Prostate gland (tissue), 2 donors: ENCODE measurements around the gene TUBB1. TPM values are rescaled to one million over a fixed set of nuclear protein-coding genes. Genes with fewer than 3 reads are reported as not detected.

ENCODE experiments used
- DNase-seq: peaks from one replicate; pipeline ENCODE4 v3.0.0-alpha.2; 2019; ENCODE audit warnings: low spot score
- H3K27ac ChIP-seq, 2 donors: fragments of 200-600 bp; sonication (generic); 2 replicates each; pipeline ENCODE4 v1.5.1; 2017 to 2019
- H3K27me3 ChIP-seq: fragments of 200-600 bp; sonication (generic); replicated peaks from 2 replicates; pipeline ENCODE4 v1.5.1; 2019; ENCODE audit not compliant: insufficient read depth
- H3K36me3 ChIP-seq, 2 donors: fragments of 200-600 bp; sonication (generic); 1 replicate in 1 of 2; 2 replicates in 1 of 2; pipeline versions ENCODE4 v1.5.1 to v1.8.1; 2017 to 2019
- H3K4me1 ChIP-seq: fragments of 200-600 bp; sonication (generic); replicated peaks from 2 replicates; pipeline ENCODE4 v1.5.1; 2019
- H3K4me3 ChIP-seq, 2 donors: fragments of 200-600 bp; sonication (generic); 2 replicates each; pipeline ENCODE4 v1.5.1; 2017 to 2019
- H3K9me3 ChIP-seq: fragments of 200-600 bp; sonication (generic); 2 replicates; pipeline ENCODE4 v1.5.1; 2017
- POLR2A ChIP-seq: fragments of 450-650 bp; IDR thresholded peaks from one replicate; pipeline ENCODE4 v1.6.1; 2016; ENCODE audit warnings: antibody characterized with exemption, mild to moderate bottlenecking
- POLR2AphosphoS5 ChIP-seq: sonication (generic); formaldehyde crosslinking; IDR thresholded peaks from one replicate; pipeline ENCODE4 v1.6.1; 2017; ENCODE audit warnings: antibody characterized with exemption
- WGBS: methylation state at CpG from one replicate; pipeline ENCODE4 v1.1.5; 2018; 5-methylcytosine and 5-hydroxymethylcytosine counted together
- intact Hi-C: fragments of 100-400 bp; cut with DNase I; formaldehyde crosslinking; loops from one replicate; pipeline ENCODE4 v1.14.2; 2022
- total RNA-seq, 2 donors: library from RNA; depleted of rRNA; stranded (reverse); fragments of >200 nt; gene quantifications; one replicate each; pipeline ENCODE4 v1.1.0, GENCODE V29; 2016
- TF ChIP-seq, protein P1 (sequence below), 4 experiments: fragments of 200-600 bp in 2 of 4; fragments of 450-650 bp in 2 of 4; sonication (generic) in 2 of 4; IDR thresholded peaks; 1 replicate in 3 of 4; 2 replicates in 1 of 4; pipeline ENCODE4 v1.5.1; 2016 to 2019; ENCODE audit warnings: antibody characterized with exemption in 4 of 4, mild to moderate bottlenecking in 2 of 4, moderate library complexity in 2 of 4

Gene TUBB1
- total RNA-seq, 2 donors from 2014 or later: not detected

DNA sequence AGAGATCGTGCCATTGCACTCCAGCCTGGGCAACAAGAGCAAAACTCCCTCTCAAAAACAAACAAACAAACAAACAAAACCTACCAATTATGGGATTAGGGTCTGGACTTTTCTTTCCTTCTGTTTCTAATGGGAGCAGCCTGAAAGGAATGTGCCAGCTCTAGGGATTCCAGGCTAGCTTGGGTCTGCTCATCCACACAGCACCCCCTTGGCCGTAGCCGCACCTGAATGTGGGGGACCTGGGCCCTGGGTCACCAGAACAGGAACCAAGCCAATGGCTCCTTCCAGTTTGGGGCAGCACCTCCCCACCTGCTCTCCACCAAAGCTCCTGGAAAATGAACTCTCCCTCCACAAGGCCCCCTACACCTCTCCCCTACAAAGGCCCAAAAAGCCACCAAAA is 18.9 kb upstream of the TUBB1 start:
- Histone ChIP-seq H3K27ac (no peak overlapping the region), H3K4me3 (no peak overlapping the region), H3K27me3 (no peaks in the 10 kb centered on the region), H3K9me3 (no peaks in the 10 kb centered on the region), H3K36me3 (peaks cover 2 to 23% of the 10 kb centered on the region in 2 donors), H3K4me1 (peaks cover under 1% of the 10 kb centered on the region)
- WGBS: 80% methylated on average over 3 of the region's 3 CpGs
- no peak for DNase-seq
- no peak for TF ChIP-seq POLR2A
- intact Hi-C loops: no loop called here

DNA sequence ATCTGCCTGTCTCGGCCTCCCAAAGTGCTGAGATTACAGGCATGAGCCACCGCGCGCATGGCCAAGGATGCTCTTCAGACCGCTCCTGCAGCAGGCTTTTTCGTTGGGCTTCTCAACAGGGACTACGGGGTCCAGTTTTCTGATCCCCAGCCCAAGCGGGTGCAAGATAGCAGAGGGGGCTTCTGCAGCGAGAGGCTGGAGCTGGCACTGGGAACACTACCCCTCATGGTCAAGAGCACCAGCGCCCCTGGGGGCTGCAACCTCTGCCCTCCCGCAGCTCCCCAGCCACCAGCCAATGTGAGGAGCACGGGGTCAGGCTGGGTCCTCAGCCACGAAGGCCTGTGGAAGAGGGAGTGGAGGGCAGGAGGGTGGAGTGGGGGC is 18.2 kb upstream of the TUBB1 start:
- intact Hi-C loops: no loop called here
- peaks cover 7% of the 10 kb centered on the region for H3K4me1 ChIP-seq
- no peak for TF ChIP-seq POLR2A
- TF ChIP-seq, protein P1, sequence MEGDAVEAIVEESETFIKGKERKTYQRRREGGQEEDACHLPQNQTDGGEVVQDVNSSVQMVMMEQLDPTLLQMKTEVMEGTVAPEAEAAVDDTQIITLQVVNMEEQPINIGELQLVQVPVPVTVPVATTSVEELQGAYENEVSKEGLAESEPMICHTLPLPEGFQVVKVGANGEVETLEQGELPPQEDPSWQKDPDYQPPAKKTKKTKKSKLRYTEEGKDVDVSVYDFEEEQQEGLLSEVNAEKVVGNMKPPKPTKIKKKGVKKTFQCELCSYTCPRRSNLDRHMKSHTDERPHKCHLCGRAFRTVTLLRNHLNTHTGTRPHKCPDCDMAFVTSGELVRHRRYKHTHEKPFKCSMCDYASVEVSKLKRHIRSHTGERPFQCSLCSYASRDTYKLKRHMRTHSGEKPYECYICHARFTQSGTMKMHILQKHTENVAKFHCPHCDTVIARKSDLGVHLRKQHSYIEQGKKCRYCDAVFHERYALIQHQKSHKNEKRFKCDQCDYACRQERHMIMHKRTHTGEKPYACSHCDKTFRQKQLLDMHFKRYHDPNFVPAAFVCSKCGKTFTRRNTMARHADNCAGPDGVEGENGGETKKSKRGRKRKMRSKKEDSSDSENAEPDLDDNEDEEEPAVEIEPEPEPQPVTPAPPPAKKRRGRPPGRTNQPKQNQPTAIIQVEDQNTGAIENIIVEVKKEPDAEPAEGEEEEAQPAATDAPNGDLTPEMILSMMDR (IDR thresholded peaks at IDR 0.05): no peak
- TF ChIP-seq POLR2AphosphoS5: no peak
- H3K36me3 ChIP-seq: peaks cover 2 to 17% of the 10 kb centered on the region in 2 donors
- H3K27me3 ChIP-seq: no peaks in the 10 kb centered on the region
- 89% methylated on average over 13 of the region's 13 CpGs for WGBS
- H3K27ac ChIP-seq: no peak overlapping the region
- DNase-seq: no peak
- no peak overlapping the region for H3K4me3 ChIP-seq
- H3K9me3 ChIP-seq: no peaks in the 10 kb centered on the region

DNA sequence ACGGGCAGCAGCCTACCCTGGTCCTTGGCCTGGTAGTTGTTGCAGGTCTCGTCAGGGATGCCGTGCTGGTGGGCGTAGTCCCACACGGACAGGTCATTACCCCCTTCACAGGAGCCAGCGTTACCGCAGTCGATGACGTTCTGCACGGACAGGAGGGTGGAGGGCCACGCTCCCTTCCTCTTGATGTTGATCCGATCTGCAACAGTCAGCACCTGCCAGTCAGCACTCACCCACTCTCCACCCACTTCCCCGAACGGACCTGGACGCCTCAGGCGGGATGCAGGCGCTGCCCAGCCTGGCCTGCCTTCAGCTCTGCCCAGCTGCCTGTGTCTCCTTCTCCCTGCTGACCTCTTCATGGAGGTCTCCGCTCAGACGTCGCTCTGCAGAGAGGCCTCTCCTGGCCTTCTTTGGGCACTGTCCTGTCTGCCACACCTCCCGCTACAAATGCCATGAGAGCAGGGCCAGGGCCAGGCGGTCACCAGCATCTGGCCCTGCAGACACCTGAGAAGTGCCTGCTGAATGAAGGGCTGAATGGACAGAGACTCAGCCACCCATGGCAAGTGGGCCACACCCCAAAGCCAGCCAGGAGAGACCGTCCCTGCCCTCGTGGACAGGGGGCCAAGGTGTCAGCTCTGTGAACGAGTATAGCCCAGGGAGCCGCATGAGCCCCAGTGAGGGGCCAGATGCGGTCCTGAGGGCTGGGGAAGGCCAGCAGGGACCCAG is 17.6 kb upstream of the TUBB1 start:
- no peak overlapping the region for H3K4me3 ChIP-seq
- intact Hi-C loops: no loop called here
- TF ChIP-seq POLR2A: no peak
- TF ChIP-seq POLR2AphosphoS5: no peak
- TF ChIP-seq, protein P1 (IDR thresholded peaks at IDR 0.05): no peak
- no peaks in the 10 kb centered on the region for H3K27me3 ChIP-seq
- H3K36me3 ChIP-seq: peaks cover 2 to 12% of the 10 kb centered on the region in 2 donors
- no peak for DNase-seq
- no peak overlapping the region for H3K27ac ChIP-seq
- H3K9me3 ChIP-seq: no peaks in the 10 kb centered on the region
- H3K4me1 ChIP-seq: peaks cover 7% of the 10 kb centered on the region
- WGBS: 87% methylated on average over 25 of the region's 27 CpGs

DNA sequence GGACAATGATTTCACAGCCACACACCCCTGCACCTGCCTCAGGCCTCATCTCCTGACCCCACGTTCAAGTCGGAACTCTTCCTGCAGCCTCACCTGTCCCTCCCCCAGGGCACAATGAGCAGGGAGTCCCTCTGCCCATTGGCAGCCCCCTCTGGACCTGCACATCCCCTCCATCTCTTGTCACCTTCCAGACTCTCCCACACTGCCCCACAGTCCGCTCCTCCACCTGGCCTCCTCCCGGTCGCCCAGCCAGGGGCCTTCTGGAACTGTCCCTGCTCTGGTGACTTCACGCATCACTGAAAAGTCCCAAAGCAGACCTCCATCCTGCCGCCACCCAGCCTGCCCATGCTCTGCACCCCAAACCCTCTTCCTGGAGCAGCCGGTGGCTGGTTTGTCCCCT is 16.8 kb upstream of the TUBB1 start:
- H3K27me3 ChIP-seq: no peaks in the 10 kb centered on the region
- intact Hi-C loops: no loop called here
- TF ChIP-seq POLR2AphosphoS5: no peak
- TF ChIP-seq POLR2A: no peak
- TF ChIP-seq, protein P1 (IDR thresholded peaks at IDR 0.05): no peak
- 92% methylated on average over 7 of the region's 8 CpGs for WGBS
- H3K4me3 ChIP-seq: no peak overlapping the region
- peaks cover 7% of the 10 kb centered on the region for H3K4me1 ChIP-seq
- no peak overlapping the region for H3K27ac ChIP-seq
- H3K36me3 ChIP-seq: peaks cover 2 to 12% of the 10 kb centered on the region in 2 donors
- DNase-seq: no peak
- no peaks in the 10 kb centered on the region for H3K9me3 ChIP-seq

DNA sequence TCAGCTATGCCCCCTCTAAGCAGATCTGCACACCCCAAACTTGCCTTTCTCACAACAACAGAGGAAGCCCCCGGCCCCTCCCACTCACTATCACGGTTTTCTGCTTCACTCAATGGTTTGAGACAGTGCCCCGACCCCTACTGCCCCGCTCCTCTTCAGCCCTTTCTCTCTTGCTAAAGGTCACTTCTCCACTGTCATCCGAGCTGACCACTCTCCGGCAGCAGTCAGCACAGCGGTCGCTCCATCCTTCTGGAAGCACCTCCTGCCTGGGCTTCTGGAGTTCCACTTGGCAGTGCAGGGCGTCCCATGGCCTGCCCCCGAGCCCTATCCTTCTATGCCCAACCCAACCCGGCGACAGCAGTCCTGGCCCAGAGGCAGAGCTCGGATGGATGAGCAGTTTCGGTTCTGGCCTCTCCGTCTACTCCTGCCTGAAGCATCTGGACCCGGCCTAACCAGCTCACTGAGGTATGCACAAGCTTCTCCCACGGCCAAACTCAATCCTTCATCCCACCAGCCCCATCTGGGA is 16.3 kb upstream of the TUBB1 start:
- no peak for DNase-seq
- no peaks in the 10 kb centered on the region for H3K27me3 ChIP-seq
- no peaks in the 10 kb centered on the region for H3K9me3 ChIP-seq
- no peak overlapping the region for H3K27ac ChIP-seq
- H3K36me3 ChIP-seq: peaks cover 2 to 12% of the 10 kb centered on the region in 2 donors
- intact Hi-C loops: no loop called here
- H3K4me1 ChIP-seq: peaks cover 7% of the 10 kb centered on the region
- TF ChIP-seq, protein P1 (IDR thresholded peaks at IDR 0.05): no peak
- WGBS: 88% methylated on average over 17 of the region's 17 CpGs
- H3K4me3 ChIP-seq: no peak overlapping the region
